Measurements from ENCODE around the gene MED29. TPM values are rescaled to one million over a fixed set of nuclear protein-coding genes. Genes with fewer than 3 reads are reported as not detected.

Gene MED29
- total RNA-seq, 2 experiments from 2014 or later = 28.3 to 31.3 TPM

DNA sequence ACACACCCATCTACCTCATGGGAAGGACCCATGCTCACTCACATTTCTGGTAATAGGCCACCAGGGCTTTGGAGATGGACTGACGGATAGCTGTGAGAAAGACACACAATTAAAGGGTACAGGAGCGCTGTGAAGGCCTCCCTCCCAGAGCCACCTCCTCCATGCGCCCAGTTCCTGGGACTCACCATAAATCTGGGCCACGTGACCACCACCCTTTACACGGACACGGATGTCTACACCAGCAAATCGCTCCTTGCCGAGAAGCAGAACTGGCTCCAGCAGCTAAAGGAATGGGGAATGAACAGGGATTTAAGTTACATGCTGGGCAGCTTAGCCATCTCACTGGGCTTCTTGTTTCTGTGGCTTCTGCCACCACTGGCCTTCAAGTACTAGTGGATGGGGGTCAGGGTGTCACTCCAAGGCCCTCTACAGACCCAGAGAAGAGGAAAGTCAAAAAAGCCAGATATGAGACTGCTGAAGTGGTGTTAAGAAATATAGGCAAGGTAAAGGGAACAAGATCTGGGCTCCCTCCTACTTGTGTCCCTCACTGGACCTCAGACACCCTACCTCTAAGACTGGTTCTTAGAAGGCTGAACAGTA, 42.4 kb downstream of the MED29 start:
- DNase-seq (ENCODE audit: low spot score) = no peak
- intact Hi-C loops (cut with micrococcal nuclease; ENCODE audit: unreplicated experiment) = no loop called here
- Histone ChIP-seq H4K20me1 (ENCODE audit: insufficient read depth, low read length) (peaks cover 17% of the 10 kb centered on the region), H3K27ac (ENCODE audit: low read depth, low read length, poor library complexity, severe bottlenecking) (peak overlapping the region; percentile 78), H3K4me2 (ENCODE audit: low read length) (peak overlapping the region; percentile 93), H3K9me3 (ENCODE audit: low read length) (no peaks in the 10 kb centered on the region), H3K79me2 (ENCODE audit: insufficient read depth, low read depth, low read length) (peaks cover 36% of the 10 kb centered on the region), H3K36me3 (ENCODE audit: insufficient read depth, low read length) (peaks cover 54% of the 10 kb centered on the region), H3K4me1 (ENCODE audit: insufficient read depth, low read length, poor library complexity, severe bottlenecking) (peaks cover 35% of the 10 kb centered on the region), H2AFZ (ENCODE audit: low read length) (no peak overlapping the region), H3K4me3 (ENCODE audit: low read depth, low read length, poor library complexity, severe bottlenecking) (peak overlapping the region; percentile 97), H3K9me2 (ENCODE audit: insufficient read depth, low read length) (no peaks in the 10 kb centered on the region)
- no TSS peak for BruUV-seq (replicated peaks)
- no peak for TF ChIP-seq EZH2phosphoT487 (IDR thresholded peaks at IDR 0.05; ENCODE audit: borderline replicate concordance, low read depth, low read length)
- TF ChIP-seq, protein P1, sequence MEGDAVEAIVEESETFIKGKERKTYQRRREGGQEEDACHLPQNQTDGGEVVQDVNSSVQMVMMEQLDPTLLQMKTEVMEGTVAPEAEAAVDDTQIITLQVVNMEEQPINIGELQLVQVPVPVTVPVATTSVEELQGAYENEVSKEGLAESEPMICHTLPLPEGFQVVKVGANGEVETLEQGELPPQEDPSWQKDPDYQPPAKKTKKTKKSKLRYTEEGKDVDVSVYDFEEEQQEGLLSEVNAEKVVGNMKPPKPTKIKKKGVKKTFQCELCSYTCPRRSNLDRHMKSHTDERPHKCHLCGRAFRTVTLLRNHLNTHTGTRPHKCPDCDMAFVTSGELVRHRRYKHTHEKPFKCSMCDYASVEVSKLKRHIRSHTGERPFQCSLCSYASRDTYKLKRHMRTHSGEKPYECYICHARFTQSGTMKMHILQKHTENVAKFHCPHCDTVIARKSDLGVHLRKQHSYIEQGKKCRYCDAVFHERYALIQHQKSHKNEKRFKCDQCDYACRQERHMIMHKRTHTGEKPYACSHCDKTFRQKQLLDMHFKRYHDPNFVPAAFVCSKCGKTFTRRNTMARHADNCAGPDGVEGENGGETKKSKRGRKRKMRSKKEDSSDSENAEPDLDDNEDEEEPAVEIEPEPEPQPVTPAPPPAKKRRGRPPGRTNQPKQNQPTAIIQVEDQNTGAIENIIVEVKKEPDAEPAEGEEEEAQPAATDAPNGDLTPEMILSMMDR (conservative IDR thresholded peaks at IDR 0.05; ENCODE audit: low read length) = no peak
- POLR2A ChIA-PET = interaction anchor here (0.6 kb wide), 1 partner anchor 91 kb away, joined by 3 read pairs; the partner anchor contains the start of gene SAMD4B
- CTCF ChIA-PET (ENCODE audit: unreplicated experiment) = interaction anchor here (0.5 kb wide), 1 partner anchor 503 kb away, joined by 3 read pairs; the partner anchor contains the start of genes MRPS12 and SARS2

- H3K9me3 ChIP-seq (ENCODE audit: low read length) = no peaks in the 10 kb centered on the region
- peak; percentile 20 for DNase-seq (ENCODE audit: low spot score)
- H3K27ac ChIP-seq (ENCODE audit: low read depth, low read length, poor library complexity, severe bottlenecking) = peak overlapping the region; percentile 78
- peak overlapping the region; percentile 97 for H3K4me3 ChIP-seq (ENCODE audit: low read depth, low read length, poor library complexity, severe bottlenecking)
- no peaks in the 10 kb centered on the region for H3K9me2 ChIP-seq (ENCODE audit: insufficient read depth, low read length)
- ChIA-PET POLR2A (interaction anchor here (1.5 to 1.8 kb wide), 6 partner anchors 7 to 99 kb away, joined by 3 to 15 read pairs (median 8); partner anchors contain the start of genes EID2B, GMFG and SUPT5H), CTCF (ENCODE audit: unreplicated experiment) (interaction anchor here (0.5 kb wide), 1 partner anchor 504 kb away, joined by 3 read pairs; the partner anchor contains the start of genes MRPS12 and SARS2)
- H3K4me2 ChIP-seq (ENCODE audit: low read length) = peak overlapping the region; percentile 93
- peaks cover 17% of the 10 kb centered on the region for H4K20me1 ChIP-seq (ENCODE audit: insufficient read depth, low read length)
- no peak overlapping the region for H2AFZ ChIP-seq (ENCODE audit: low read length)
- peaks cover 54% of the 10 kb centered on the region for H3K36me3 ChIP-seq (ENCODE audit: insufficient read depth, low read length)
- peaks cover 36% of the 10 kb centered on the region for H3K79me2 ChIP-seq (ENCODE audit: insufficient read depth, low read depth, low read length)
- TF ChIP-seq, protein P1 (conservative IDR thresholded peaks at IDR 0.05; ENCODE audit: low read length) = no peak
- TF ChIP-seq EZH2phosphoT487 (IDR thresholded peaks at IDR 0.05; ENCODE audit: borderline replicate concordance, low read depth, low read length) = no peak
- peaks cover 43% of the 10 kb centered on the region for H3K4me1 ChIP-seq (ENCODE audit: insufficient read depth, low read length, poor library complexity, severe bottlenecking)
- intact Hi-C loops (cut with micrococcal nuclease; ENCODE audit: unreplicated experiment) = no loop called here
- no TSS peak for BruUV-seq (replicated peaks)
Observed at GRCh38 chr19:39434123-39435076, 43.2 kb downstream of the MED29 start.
